ENCODE results near the gene CABCOCO1. TPM values are rescaled to one million over a fixed set of nuclear protein-coding genes. Genes with fewer than 3 reads are reported as not detected.
"Not testable (repeated sequence)": the region's sequence is repeated elsewhere in the genome, so short reads cannot be mapped to it uniquely, and the experiment has no call there.

The CABCOCO1 gene
- polyA plus RNA-seq, 1 donor (not counting 4 experiments of a cell fraction or from before 2014, with no cell fraction given), result 0.17 TPM

- no peaks in the 10 kb centered on the region for H3K4me1 ChIP-seq (ENCODE audit: control insufficient read depth, extremely low read depth, insufficient read depth, low read length)
- FAIRE-seq, result no peak
- H4K20me1 ChIP-seq (ENCODE audit: control insufficient read depth, extremely low read depth, insufficient read depth, low read length), result no peaks in the 10 kb centered on the region
- dilution Hi-C loops (cut with MboI; ENCODE audit: extremely low pct_ligation_motif_present, low sequenced_read_pairs), result no loop called here
- no peak for DNase-seq (ENCODE audit: low read depth, low spot score)
- H3K36me3 ChIP-seq (ENCODE audit: control insufficient read depth in 2 of 2, extremely low read depth in 1 of 2, insufficient read depth in 2 of 2, low read length in 2 of 2), result no peaks in the 10 kb centered on the region
- H3K79me2 ChIP-seq (ENCODE audit: control insufficient read depth, insufficient read depth, low read length), result no peaks in the 10 kb centered on the region
- no peak overlapping the region for H2AFZ ChIP-seq (ENCODE audit: control insufficient read depth, low read length)
- H3K9me3 ChIP-seq (ENCODE audit: control insufficient read depth, low read depth, low read length), result no peaks in the 10 kb centered on the region
- H3K9ac ChIP-seq (ENCODE audit: control insufficient read depth, extremely low read depth, insufficient read depth, low read length), result no peak overlapping the region
- no peak for TF ChIP-seq CTCF (optimal IDR thresholded peaks at IDR 0.05 in 1 of 3, IDR thresholded peaks at IDR 0.05 in 1 of 3, conservative IDR thresholded peaks at IDR 0.05 in 1 of 3; ENCODE audit: extremely low read depth in 1 of 3, insufficient read depth in 2 of 3, low read length in 3 of 3)
- no peak for TF ChIP-seq EZH2 (IDR thresholded peaks at IDR 0.05; ENCODE audit: low read length)
- no peak overlapping the region for H3K4me2 ChIP-seq (ENCODE audit: control insufficient read depth, extremely low read depth, insufficient read depth, low read depth, low read length)
- no peak overlapping the region for H3K27ac ChIP-seq (ENCODE audit: control insufficient read depth, insufficient read depth, low read length)
- H3K9me1 ChIP-seq (ENCODE audit: control insufficient read depth, extremely low read depth, insufficient read depth, low read length), result no peaks in the 10 kb centered on the region
- H3K27me3 ChIP-seq (ENCODE audit: control insufficient read depth, extremely low read depth, insufficient read depth, low read length), result no peaks in the 10 kb centered on the region
- H3K4me3 ChIP-seq (ENCODE audit: control insufficient read depth in 2 of 3, extremely low read depth in 1 of 3, insufficient read depth in 2 of 3, low read depth in 1 of 3, low read length in 3 of 3), result no peak overlapping the region
These were observed 26.0 kb downstream of the CABCOCO1 start for GRCh38 chr10:61688551-61689308.

GRCh38 chr10:61691667-61692066, 28.9 kb downstream of the CABCOCO1 start:
- H4K20me1 ChIP-seq (ENCODE audit: control insufficient read depth, extremely low read depth, insufficient read depth, low read length); H3K36me3 ChIP-seq (ENCODE audit: control insufficient read depth in 2 of 2, extremely low read depth in 1 of 2, insufficient read depth in 2 of 2, low read length in 2 of 2); H2AFZ ChIP-seq (ENCODE audit: control insufficient read depth, low read length); H3K27me3 ChIP-seq (ENCODE audit: control insufficient read depth, extremely low read depth, insufficient read depth, low read length); H3K4me3 ChIP-seq (ENCODE audit: control insufficient read depth in 2 of 3, extremely low read depth in 1 of 3, insufficient read depth in 2 of 3, low read depth in 1 of 3, low read length in 3 of 3); dilution Hi-C loops (cut with MboI; ENCODE audit: extremely low pct_ligation_motif_present, low sequenced_read_pairs); H3K79me2 ChIP-seq (ENCODE audit: control insufficient read depth, insufficient read depth, low read length); H3K9me3 ChIP-seq (ENCODE audit: control insufficient read depth, low read depth, low read length); DNase-seq (ENCODE audit: low read depth, low spot score); H3K4me2 ChIP-seq (ENCODE audit: control insufficient read depth, extremely low read depth, insufficient read depth, low read depth, low read length); H3K27ac ChIP-seq (ENCODE audit: control insufficient read depth, insufficient read depth, low read length); H3K9ac ChIP-seq (ENCODE audit: control insufficient read depth, extremely low read depth, insufficient read depth, low read length); H3K9me1 ChIP-seq (ENCODE audit: control insufficient read depth, extremely low read depth, insufficient read depth, low read length); FAIRE-seq; H3K4me1 ChIP-seq (ENCODE audit: control insufficient read depth, extremely low read depth, insufficient read depth, low read length): not testable (repeated sequence)
